HG03066 (cell line): Measurements from ENCODE around the gene FOXJ3.

Source experiments
- ATAC-seq: cut with Tn5 transposase; IDR thresholded peaks from one replicate; pipeline ENCODE4 v1.9.1; 2021; ENCODE audit warnings: low read depth; ENCODE audit not compliant: unreplicated experiment

Gene FOXJ3

GRCh38 chr1:42148166-42148565 is 186.9 kb downstream of the FOXJ3 start:
- no peak for ATAC-seq

DNA sequence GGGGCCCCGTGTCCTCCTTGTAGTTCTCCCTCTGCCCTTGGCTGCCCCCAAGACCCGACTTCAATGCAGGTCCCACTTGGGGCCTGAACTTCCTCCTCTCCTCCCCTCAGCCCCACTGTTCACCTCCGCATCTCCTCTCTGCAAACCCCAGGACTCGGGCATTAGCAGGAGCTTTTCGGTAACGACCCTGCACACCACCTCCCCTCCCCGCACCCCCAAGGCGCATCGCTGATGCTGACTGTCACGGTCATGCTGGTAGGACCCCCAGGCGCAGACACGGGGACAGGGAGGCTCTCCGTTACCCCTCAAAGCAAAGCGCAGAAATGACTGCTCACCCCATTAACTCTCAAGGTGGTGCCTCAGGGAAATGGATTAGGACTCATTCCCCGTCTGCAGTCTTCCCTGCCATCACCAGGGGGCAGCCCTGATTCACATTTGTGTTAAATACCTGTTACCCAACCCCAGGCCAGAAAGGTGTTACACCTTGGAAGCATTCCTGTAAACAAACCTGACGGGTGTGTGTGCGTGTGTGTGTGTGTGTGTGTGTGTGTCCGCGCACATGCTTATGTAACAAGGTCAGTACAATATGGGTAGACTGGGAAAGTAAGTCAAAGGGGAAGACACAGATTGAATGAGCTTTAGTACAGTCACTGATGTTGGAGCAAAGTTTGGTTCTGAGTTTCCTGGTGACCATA is 188.3 kb downstream of the FOXJ3 start:
- ATAC-seq: no peak

GRCh38 chr1:42145764-42146625 is 189.0 kb downstream of the FOXJ3 start:
- no peak for ATAC-seq

DNA sequence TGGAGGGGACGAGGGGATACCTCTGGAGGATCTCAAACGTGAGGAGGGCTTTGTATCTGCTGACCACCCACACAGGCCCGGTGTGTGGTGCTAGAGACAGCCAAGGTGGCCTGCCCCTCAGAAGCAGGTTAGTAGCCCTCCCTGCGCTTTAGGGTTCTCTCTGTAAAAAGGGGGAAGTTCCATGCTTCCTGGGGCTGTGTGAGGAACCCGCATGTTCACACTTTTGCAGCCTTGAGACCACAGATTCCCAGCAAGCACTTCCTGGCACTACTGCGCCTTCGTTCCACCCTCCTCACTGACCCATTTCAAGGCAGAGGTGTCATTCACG is 189.7 kb downstream of the FOXJ3 start:
- no peak for ATAC-seq

DNA sequence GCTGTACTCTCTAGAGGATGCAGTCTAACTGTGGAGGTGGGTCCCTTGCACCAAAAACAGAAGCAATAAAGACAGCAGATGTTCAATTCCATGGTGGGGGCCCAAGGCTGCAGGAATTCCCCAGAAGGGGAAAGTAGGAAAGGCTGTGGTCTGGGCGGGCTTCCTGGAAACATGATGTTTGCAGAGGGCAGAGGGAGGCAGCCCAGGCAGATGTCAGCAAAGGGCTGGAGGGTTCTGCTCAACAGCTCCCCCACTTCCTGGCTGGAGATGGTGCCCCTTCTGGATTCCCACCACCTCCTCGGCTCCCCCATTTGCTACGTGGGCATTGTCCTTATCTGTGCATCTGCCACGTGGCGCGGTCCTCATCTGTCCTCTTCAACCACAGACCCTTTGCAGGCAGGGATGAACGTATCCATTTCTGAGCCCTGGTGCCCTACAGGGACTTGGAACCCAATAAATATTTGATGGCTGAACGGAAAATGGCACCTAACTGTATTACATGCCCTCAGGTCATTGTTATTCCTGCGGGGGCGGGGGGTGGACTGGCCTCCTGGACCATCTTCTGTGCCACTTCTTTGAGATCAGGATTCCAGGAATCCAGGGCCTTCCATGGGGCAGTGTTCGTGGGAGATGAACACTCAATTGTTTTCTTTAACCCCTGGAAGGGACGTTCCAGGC is 190.2 kb downstream of the FOXJ3 start:
- ATAC-seq: no peak

- ATAC-seq: no peak
Measured at GRCh38 chr1:42143896-42144710, 190.9 kb downstream of the FOXJ3 start.

DNA sequence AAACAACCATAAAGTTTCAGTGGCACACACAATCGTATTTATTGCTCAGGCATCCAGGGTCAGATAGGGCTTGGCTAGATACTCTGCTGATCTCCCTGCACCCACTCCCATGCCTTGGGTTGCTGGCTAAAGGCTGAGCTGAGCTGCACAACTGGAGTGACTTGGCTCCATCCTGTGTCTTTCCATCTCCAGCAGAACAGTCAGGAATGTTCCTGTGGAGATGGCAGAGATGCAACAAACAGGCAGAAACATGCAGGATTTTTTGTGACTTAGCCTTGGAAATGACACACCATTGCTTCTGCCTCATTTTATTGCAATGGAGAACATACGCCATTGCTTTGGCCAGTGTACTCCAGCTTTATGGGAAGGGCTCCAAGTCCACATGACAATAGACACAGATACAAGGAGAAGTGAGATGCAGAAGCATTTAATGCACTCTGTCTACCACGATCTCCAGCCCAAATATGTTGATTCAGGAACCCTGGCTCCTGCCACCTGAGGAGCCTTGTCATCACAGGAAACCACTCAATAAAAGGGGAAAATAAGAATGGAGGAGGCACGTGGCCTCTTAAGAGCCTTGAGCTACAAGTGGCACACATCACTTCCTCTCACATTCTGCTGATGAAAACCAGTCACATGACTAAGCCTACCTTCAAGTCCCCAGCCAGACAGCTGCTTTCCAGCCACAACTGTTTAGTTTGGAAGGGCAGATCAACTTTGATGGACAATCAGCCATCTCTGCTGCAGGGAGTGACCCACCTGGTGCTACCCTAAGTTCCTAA is 191.9 kb downstream of the FOXJ3 start:
- no peak for ATAC-seq

- no peak for ATAC-seq
Measured at GRCh38 chr1:42141978-42142377, 193.1 kb downstream of the FOXJ3 start.

DNA sequence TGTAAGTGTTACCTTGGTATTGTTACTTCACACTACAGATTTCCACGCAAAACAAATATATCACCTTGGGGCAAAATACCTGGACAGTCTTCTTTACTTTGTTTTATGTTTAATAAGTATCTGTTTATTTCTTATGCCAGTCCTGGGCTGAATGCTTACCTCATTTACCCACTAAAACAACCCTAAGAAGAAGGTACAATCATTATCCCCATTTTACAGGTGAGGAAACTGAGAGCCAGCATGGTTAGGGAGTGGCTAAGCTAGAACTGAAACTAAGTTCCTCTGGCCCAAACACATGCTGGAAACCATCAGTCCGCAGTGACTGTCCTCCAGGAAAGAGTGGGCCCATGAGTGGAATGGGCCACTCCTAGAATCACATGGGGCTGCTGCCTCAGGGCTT is 194.8 kb downstream of the FOXJ3 start:
- no peak for ATAC-seq

GRCh38 chr1:42139444-42139843 is 195.6 kb downstream of the FOXJ3 start:
- no peak for ATAC-seq

DNA sequence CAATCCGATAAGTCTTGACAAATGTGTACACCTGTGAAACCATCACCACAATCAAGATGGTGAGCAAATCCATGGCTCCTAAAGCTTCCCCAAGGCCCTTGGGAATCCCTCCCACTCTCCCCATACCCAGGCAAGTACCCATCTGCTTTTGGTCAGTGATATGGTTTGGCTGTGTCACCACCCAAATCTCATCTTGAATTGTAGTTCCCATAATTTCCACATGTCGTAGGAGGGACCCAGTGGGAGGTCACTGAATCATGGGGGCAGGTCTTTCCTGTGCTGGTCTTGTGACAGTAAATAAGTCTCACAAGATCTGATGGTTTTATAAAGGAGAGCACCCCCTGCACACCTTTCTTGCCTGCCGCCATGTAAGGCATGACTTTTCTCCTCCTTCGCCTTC is 196.4 kb downstream of the FOXJ3 start:
- no peak for ATAC-seq

GRCh38 chr1:42137766-42138165 is 197.3 kb downstream of the FOXJ3 start:
- no peak for ATAC-seq

GRCh38 chr1:42136466-42136865 is 198.6 kb downstream of the FOXJ3 start:
- no peak for ATAC-seq

- no peak for ATAC-seq
Measured at GRCh38 chr1:42135426-42135825, 199.6 kb downstream of the FOXJ3 start.

- ATAC-seq: no peak
Measured at GRCh38 chr1:42133809-42134526, 201.1 kb downstream of the FOXJ3 start.

DNA sequence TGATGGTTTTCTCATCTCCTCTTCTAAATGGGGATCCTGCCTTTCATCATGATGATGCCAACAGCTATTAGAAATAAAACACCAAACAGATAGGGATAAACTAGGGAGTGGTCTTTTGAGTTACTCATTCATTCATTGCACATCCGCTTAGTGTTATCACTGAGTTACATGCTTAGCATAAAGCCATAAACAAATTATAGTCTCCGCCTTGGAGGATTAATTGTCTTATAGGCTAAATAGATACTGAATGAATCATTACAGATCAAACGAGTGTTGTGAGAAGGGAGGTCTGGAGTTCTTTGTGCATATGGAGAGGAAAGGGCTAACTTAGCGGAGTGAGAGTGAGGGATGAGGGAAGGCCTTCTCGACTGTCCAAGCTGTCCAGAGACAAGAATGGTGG is 201.6 kb downstream of the FOXJ3 start:
- no peak for ATAC-seq

GRCh38 chr1:42130061-42130660 is 204.9 kb downstream of the FOXJ3 start:
- ATAC-seq: no peak

GRCh38 chr1:42128964-42129363 is 206.1 kb downstream of the FOXJ3 start:
- no peak for ATAC-seq

- no peak for ATAC-seq
Measured at GRCh38 chr1:42128499-42128898, 206.5 kb downstream of the FOXJ3 start.
